Ecto neural progenitor cell (in vitro differentiated cells): Measurements from ENCODE around the gene TMEM50A.
"Not testable (repeated sequence)": the region's sequence is repeated elsewhere in the genome, so short reads cannot be mapped to it uniquely, and the experiment has no call there.

Experiments used
- DNase-seq: peaks from one replicate; pipeline ENCODE4 v3.0.0-alpha.2; 2018; ENCODE audit warnings: low spot score

Gene TMEM50A

DNA sequence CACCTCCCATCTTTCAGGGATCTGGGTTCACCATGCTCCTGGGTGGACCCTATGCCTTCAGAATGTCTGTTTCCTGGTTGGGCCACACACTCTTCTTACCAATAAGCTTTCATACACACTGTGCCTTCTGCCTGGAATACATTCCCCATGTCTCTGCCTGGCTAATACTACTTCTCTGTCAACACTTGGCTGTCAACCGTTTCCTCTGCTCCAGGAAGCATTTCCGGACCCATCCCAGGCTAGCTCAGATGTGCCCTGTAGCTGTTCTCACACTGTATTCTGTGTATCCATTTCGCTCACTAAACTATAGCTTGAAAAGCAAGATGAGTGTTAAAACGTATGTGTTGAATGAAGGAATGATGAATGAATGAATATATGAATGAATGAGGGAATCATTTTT, 49.0 kb downstream of the TMEM50A start:
- DNase-seq: not testable (repeated sequence)

DNA sequence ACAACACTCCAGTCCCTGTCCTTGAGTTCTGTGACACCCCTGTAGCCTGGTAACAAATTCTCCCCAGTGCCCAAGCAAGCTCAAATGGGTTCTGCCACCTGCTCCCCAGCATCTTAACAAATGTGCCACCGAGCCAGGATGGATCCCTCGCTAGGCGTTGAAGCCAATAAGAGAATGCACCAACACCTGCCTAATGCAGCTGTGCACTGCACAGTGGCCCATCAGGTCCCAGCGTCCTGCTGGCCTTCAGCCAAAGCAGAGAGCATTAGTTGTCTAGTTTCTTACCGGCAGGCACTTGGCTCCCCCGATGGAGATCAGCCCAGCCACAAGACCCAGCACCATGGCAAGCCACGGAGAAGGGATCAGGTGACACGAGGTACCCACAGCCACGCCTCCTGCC, 50.6 kb downstream of the TMEM50A start:
- not testable (repeated sequence) for DNase-seq

DNA sequence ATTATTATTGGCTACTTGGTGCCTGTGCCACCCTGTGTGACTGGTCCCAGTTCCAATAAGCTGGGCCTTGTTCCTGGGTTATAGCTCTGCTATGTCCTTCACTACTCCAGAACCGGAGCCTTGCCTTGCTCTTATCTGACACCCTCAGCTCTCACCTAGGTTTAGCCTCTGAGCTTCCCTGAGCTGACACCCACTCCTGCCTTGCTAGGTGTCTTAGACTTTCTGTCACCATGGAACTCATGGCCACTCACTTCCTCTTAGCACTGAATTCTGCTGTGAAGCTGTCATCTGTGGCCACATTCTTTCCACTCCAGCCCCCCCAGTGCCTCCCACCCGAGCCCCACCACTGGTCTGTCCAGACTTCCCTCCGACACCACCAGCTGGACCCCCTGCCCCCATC, 51.6 kb downstream of the TMEM50A start:
- not testable (repeated sequence) for DNase-seq

DNA sequence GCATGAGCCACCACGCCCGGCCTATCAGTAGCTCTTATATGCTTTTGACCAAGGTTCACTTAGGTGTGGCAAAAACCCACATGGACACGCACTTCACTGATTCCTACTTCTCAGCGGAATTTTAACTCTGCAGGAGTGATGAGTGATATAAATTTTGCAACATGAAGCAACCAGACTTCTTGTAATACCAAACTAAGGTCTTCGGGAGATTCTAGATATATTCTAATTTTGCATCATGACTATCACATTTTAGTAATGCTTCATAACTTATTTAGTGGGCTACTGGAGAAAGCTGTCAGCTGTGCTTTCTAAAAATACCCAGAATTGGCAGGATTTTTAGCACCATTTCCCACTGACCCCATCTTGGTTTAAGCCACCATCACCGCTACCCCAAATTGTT, 54.7 kb downstream of the TMEM50A start:
- no peak for DNase-seq

DNA sequence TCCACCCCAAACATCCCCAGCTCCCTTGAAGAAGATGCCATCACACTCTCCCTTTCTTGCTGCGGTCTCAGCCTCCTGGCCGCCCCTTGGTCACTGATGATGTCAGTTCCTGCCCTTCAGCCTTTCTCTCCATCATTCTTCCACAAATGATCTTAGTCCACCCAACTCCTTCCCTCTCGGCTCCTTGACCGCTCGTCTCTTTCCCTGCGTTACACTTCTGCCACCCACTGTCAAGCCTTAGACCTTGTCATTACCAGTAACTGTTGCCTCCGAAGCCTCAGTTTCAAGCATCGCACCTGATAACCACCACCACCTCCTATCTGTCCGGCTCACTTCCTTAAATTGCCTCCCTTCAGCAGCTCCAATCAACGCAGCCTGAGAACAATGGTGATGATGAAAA, 59.4 kb downstream of the TMEM50A start:
- DNase-seq: not testable (repeated sequence)

DNA sequence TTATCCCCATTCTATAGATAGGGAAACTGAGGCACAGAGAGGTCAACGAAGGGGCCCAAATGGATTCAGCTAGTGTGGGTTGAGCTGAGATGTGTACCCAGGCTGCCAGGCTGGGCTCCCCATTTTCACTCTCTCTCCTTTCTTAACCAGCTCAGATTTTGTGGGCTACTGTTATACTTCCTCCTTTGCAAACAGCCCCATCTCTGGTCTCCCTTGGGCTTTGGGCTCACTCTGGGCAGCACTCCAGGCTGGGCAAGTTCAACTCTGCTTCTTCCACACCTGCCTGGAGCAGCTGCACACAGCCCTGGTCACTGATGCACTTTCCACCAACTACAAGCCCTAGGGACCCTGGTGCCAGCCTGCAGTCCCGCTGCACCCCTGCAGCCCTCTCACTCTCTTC, 59.9 kb downstream of the TMEM50A start:
- DNase-seq: not testable (repeated sequence)

DNA sequence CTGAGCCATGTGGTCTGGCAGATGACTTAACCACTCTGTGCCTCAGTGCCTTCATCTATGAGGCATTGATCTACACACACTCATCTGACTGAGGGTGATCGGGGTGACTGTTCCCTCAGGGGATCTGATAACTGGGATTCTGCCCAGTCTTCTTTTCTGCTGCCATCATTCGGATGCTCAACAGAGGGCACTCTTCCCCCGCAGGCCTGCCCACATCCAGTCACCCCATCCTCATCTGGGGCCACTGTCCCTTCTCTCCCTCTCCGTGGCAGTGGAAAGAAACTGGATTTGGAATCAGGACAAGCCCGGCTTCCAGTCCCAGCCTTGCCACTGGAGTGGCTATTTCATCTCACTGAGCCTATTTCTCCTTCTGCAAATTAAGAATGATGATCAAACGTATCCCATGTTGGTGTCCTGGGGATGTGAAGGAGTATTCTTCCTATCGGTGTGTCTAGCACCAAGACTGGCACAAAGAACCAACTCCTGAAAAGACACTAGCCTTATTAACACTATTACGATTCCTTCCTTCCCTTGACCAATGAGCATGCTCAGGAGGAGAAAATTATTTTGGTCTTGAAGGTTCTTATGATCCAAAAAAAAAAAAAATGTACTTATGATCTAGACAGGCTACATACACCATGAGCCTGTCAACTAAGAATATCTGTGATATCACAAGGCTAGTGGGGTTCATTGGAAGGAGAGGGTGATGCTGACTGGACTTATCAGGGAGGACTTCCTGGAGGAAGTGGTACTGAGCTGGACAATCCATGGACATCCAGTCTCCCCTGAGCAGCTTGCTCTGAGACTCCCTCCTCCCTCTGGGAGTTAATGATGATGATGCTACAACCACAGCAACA, 65.0 kb downstream of the TMEM50A start:
- not testable (repeated sequence) for DNase-seq

DNA sequence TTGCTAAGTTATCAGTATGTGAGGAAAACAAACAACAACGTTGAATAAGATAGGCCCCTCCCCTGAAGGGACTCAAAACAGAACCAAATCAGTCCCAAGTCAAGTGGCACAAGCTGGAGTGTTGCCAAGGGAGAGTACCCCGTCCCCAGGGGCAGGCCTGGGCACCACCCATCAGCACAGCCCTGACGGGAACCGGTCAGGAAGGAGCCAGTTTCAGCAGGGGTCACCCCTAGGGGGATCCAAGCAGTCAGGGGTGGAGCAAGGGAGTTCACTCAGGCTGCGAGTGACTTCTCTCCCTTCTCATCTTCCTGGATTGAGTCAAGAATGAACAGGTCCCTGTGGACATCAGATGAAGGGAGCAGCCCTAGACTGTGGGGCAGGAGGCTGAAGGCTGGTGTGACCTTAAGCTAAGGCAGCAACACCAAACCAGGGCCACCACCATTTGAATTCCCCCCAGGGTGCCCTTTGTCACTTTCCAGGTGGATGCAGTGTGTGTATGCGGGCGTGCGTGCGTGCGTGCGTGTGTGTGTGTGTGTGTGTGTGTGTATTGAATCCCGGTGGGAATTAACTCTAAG, 67.7 kb downstream of the TMEM50A start:
- not testable (repeated sequence) for DNase-seq

DNA sequence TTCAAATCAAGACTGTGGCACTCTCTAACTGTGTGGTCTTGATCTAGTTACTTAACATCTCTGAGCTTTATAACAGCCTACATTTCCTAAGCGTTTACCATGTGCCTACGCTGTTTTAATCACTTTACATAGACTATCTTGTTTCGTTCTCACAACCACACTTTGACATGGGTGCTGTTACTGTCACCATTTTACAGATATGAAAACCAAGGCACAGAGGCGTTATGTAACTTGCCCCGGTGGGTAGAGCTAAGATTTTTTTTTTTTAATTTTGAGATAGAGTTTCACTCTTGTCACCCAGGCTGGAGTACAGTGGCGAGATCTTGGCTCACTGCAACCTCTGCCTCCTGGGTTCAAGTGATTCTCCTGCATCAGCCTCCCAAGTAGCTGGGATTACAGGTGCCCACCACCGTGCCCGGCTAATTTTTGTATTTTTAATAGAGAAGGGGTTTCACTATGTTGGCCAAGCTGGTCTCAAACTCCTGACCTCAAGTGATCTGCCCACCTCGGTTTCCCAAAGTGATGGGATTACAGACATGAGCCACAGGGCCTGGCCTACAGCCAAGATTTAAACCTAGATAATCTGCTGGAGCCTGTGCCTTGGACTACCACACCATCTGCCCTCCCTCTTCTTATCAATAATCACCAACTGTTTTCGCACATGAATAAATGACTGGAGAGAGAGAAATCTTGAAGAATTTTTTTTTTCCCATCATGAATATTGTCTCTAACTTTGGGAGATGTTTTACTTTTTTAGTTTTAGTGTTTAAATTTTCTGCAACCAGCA, 71.7 kb downstream of the TMEM50A start:
- not testable (repeated sequence) for DNase-seq
